Esophagus squamous epithelium (tissue), 5 donors: ENCODE results near the gene MYO5A. TPM values are rescaled to one million over a fixed set of nuclear protein-coding genes. Genes with fewer than 3 reads are reported as not detected.

Source experiments
- DNase-seq: peaks from one replicate; lab custom pipeline; 2025; lab: John Stamatoyannopoulos, UW
- H3K27ac ChIP-seq, 4 donors: fragments of 200-600 bp; sonication (generic); one replicate each; pipeline ENCODE4 v1.5.1; 2016 to 2019; ENCODE audit warnings: mild to moderate bottlenecking in 1 of 4
- H3K27me3 ChIP-seq, 4 donors: fragments of 200-600 bp; sonication (generic); 1 replicate in 3 of 4; 2 replicates in 1 of 4; pipeline versions ENCODE4 v1.5.1 to v1.6.0; 2017 to 2021; ENCODE audit warnings: antibody characterized with exemption in 1 of 4
- H3K36me3 ChIP-seq, 3 donors: fragments of 200-600 bp; sonication (generic); one replicate each; pipeline ENCODE4 v1.5.1; 2016 to 2019
- H3K4me1 ChIP-seq, 3 donors: fragments of 200-600 bp; sonication (generic); one replicate each; pipeline ENCODE4 v1.5.1; 2017 to 2019
- H3K4me3 ChIP-seq, 4 donors: fragments of 200-600 bp; sonication (generic); 1 replicate in 3 of 4; 2 replicates in 1 of 4; pipeline ENCODE4 v1.5.1; 2016 to 2019; ENCODE audit warnings: mild to moderate bottlenecking in 2 of 4, moderate library complexity in 1 of 4
- H3K9me3 ChIP-seq, 3 donors: fragments of 200-600 bp; sonication (generic); one replicate each; pipeline ENCODE4 v1.5.1; 2016 to 2019
- POLR2A ChIP-seq, 4 donors: fragments of 450-650 bp; IDR thresholded peaks; one replicate each; pipeline ENCODE4 v1.6.1; 2017; ENCODE audit warnings: antibody characterized with exemption in 4 of 4, mild to moderate bottlenecking in 4 of 4, moderate library complexity in 3 of 4
- WGBS, 2 donors: methylation state at CpG; one replicate each; pipeline ENCODE4 v1.1.5; 2018; 5-methylcytosine and 5-hydroxymethylcytosine counted together
- intact Hi-C: fragments of 100-400 bp; cut with DNase I; formaldehyde crosslinking; loops from one replicate; pipeline ENCODE4 v1.15.0; 2022
- total RNA-seq, 4 donors: library from RNA; depleted of rRNA; stranded (reverse); fragments of >200 nt; gene quantifications; one replicate each; pipeline ENCODE4 v1.1.0, GENCODE V29; 2016
- TF ChIP-seq, protein P1 (sequence below), 6 experiments: fragments of 450-650 bp in 4 of 6; fragments of 200-600 bp in 2 of 6; sonication (generic) in 2 of 6; IDR thresholded peaks; one replicate each; pipeline ENCODE4 v1.5.1; 2016 to 2019; ENCODE audit warnings: antibody characterized with exemption in 6 of 6, mild to moderate bottlenecking in 4 of 6, moderate library complexity in 4 of 6
- donor health status: DM: yes; HTN: yes; CAD: no.

MYO5A gene
- total RNA-seq, 4 donors from 2014 or later: 11.3 to 24.6 (median 22.3) TPM

DNA sequence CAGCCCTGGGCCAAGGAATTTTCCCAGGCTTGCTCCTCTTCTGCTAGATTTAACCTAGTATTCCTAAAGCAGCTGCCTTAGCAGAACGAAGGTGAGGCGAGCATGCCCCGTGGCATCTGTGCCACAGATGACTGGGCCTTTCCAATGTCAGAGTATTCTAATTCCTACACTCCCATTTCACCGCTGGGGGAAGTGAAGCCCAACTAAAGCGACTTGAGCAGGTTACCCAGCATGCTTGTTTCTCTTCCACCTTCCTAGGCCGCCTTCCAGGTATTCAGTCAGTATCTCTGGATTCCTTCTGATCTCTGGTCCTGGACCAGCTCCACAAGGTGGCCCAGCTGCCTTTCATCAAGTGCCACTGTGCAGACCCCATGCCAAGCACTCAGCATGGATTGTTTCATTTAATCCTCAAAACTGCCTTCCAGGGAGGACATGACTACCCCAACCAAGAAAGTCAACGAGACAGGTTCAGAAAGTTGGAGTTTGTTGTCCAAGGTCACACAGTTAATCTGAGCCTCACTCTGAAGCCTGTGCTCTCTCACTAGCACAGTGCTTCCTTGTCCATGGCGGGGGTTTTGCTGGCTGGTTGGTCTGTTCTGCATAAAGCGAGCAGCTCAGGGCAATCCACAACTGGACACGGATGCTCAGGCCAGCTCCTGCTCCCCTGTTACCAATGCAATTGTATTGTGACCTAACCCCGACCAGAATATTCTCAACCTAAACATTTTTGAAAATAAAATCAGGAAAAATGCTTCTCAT is 248.2 kb downstream of the MYO5A start:
- 92 to 96% methylated on average over 10 to 11 of the region's 11 CpGs for WGBS, 2 donors
- peaks cover 0 to 36% (median 4%) of the 10 kb centered on the region in 3 donors for H3K4me1 ChIP-seq
- no peaks in the 10 kb centered on the region for H3K9me3 ChIP-seq
- no peak for DNase-seq
- peaks cover 0 to 49% (median 9%) of the 10 kb centered on the region in 3 donors for H3K36me3 ChIP-seq
- no peak overlapping the region for H3K4me3 ChIP-seq
- no peak for TF ChIP-seq POLR2A (IDR thresholded peaks at IDR 0.05)
- TF ChIP-seq, protein P1, sequence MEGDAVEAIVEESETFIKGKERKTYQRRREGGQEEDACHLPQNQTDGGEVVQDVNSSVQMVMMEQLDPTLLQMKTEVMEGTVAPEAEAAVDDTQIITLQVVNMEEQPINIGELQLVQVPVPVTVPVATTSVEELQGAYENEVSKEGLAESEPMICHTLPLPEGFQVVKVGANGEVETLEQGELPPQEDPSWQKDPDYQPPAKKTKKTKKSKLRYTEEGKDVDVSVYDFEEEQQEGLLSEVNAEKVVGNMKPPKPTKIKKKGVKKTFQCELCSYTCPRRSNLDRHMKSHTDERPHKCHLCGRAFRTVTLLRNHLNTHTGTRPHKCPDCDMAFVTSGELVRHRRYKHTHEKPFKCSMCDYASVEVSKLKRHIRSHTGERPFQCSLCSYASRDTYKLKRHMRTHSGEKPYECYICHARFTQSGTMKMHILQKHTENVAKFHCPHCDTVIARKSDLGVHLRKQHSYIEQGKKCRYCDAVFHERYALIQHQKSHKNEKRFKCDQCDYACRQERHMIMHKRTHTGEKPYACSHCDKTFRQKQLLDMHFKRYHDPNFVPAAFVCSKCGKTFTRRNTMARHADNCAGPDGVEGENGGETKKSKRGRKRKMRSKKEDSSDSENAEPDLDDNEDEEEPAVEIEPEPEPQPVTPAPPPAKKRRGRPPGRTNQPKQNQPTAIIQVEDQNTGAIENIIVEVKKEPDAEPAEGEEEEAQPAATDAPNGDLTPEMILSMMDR (IDR thresholded peaks at IDR 0.05): no peak
- intact Hi-C loops: no loop called here
- no peaks in the 10 kb centered on the region for H3K27me3 ChIP-seq
- H3K27ac ChIP-seq: no peak overlapping the region

DNA sequence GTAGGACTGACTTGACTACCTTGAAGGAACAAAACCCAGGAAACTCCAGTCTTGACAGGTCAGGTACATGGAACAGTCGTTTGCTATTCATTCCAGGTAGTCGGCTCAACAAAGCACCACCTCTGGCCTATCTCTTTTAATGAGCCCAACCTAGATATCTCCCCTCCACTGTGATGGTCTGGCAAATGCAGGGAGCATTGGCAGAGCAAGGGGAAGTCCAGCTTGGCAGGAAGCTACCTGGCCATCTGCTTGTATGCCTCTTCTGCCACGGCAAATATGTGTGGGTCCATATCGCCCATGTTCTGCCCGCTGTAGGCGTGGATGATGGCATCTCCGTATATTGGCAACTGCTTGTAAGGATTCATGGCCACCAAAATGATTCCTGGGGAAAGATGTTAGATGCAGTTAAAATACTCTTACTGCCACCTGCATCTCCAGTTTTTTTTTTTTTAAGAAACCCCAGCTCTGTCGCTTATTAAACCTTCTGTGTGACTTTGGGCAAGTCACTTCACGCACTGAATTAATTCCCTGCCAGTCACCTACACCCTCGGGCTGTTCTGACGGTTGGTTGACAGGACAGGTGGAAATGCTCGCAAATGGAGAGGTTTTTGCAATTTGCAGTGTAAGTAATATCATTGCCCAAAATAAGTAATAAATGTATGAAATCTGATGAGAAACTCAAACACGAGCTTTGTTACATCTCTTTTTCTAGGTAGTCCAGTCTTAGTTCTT is 249.9 kb downstream of the MYO5A start:
- peaks cover 0 to 23% (median 4%) of the 10 kb centered on the region in 3 donors for H3K4me1 ChIP-seq
- no peak for DNase-seq
- H3K36me3 ChIP-seq: peaks cover 8 to 66% (median 9%) of the 10 kb centered on the region in 3 donors
- no peak for TF ChIP-seq POLR2A (IDR thresholded peaks at IDR 0.05)
- H3K9me3 ChIP-seq: no peaks in the 10 kb centered on the region
- intact Hi-C loops: no loop called here
- no peak overlapping the region for H3K4me3 ChIP-seq
- no peaks in the 10 kb centered on the region for H3K27me3 ChIP-seq
- peak overlapping the region in 1 of 4 donors; percentile 36 for H3K27ac ChIP-seq
- WGBS, 2 donors: 47 to 51% methylated on average over 9 to 13 of the region's 13 CpGs

DNA sequence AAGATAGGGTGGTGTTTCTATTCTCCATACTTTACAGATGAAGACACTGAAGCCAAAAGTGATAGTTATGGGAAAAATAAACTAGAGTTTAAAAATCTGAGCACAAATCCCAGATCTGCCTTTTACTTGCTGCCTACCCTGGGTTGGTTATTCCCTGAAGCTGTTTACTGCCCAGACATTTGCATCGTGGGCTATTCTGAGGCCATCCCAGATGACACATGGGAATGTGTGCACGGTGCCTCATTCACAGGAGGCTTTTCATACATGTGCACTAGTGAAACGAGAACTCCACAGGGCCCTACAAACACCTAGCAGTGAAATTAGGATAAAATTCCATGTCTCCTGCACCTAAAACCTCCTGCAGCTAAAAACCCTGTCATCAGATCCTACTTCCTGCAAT is 250.5 kb downstream of the MYO5A start:
- Histone ChIP-seq H3K4me3 (no peak overlapping the region), H3K27me3 (no peaks in the 10 kb centered on the region), H3K4me1 (peaks cover 0 to 20% (median 4%) of the 10 kb centered on the region in 3 donors), H3K9me3 (no peaks in the 10 kb centered on the region), H3K36me3 (peaks cover 8 to 72% (median 9%) of the 10 kb centered on the region in 3 donors), H3K27ac (no peak overlapping the region)
- no peak for TF ChIP-seq POLR2A (IDR thresholded peaks at IDR 0.05)
- TF ChIP-seq, protein P1 (IDR thresholded peaks at IDR 0.05): no peak
- intact Hi-C loops: no loop called here
- no peak for DNase-seq
- 29 to 85% methylated on average over 2 to 3 of the region's 3 CpGs for WGBS, 2 donors

DNA sequence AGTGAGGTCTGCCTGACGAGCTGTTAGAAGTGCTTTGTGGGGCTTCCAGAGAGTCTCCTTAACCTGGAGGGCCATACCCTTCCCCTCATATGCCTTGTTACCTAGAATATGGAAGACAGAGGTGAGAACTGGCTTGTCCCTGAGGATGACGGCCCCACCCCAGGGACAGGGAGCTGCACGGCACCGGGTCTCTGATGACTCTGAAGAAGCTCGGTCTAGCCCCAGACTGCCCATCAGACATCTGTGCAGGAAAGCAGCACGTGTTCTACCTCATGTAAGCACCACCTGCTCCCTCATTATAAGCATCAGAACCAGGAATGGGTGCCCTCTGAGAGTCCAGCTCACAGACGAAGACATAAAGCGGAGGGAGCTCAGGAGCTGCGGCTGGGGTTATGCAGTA is 251.1 kb downstream of the MYO5A start:
- no peak for DNase-seq
- WGBS, 2 donors: 96 to 100% methylated on average over 4 to 6 of the region's 9 CpGs
- H3K36me3 ChIP-seq: peaks cover 8 to 78% (median 9%) of the 10 kb centered on the region in 3 donors

DNA sequence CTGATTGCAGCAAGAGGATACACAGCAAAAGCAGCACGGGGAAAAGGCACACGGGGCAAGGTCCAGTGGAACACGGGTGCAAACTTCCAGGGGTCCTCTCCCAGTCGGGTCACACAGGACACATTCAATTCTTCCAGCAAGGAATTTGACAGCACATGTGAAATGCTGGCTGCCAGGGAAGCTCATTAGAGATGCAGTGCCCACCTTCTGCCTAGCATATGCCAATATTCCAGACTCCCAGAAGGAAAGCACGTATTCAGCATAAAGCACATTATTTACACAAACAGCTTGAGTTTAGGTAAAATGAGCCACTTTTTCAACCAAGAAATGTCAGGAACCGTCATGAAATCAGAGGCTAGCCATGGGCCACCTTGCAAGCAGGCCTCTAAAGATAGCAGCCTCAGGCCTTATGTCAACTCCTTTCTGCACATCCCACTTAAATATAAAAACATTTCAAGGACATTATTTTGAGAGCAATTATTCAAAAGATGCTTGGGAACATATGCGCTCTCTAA is 252.4 kb downstream of the MYO5A start:
- Histone ChIP-seq H3K27me3 (no peaks in the 10 kb centered on the region), H3K9me3 (no peaks in the 10 kb centered on the region), H3K4me1 (peaks cover 0 to 20% (median 4%) of the 10 kb centered on the region in 3 donors), H3K36me3 (peaks cover 8 to 85% (median 9%) of the 10 kb centered on the region in 3 donors), H3K27ac (no peak overlapping the region), H3K4me3 (no peak overlapping the region)
- 91 to 97% methylated on average over 4 to 5 of the region's 7 CpGs for WGBS, 2 donors
- no peak for DNase-seq
- TF ChIP-seq, protein P1 (IDR thresholded peaks at IDR 0.05): no peak
- TF ChIP-seq POLR2A (IDR thresholded peaks at IDR 0.05): no peak
- intact Hi-C loops: no loop called here

More for the DNA sequence above, 251.1 kb downstream of the MYO5A start:
- H3K27ac ChIP-seq: no peak overlapping the region
- H3K9me3 ChIP-seq: no peaks in the 10 kb centered on the region
- intact Hi-C loops: no loop called here
- H3K4me3 ChIP-seq: no peak overlapping the region
- no peaks in the 10 kb centered on the region for H3K27me3 ChIP-seq
- peaks cover 0 to 20% (median 4%) of the 10 kb centered on the region in 3 donors for H3K4me1 ChIP-seq
- TF ChIP-seq, protein P1 (IDR thresholded peaks at IDR 0.05): no peak
- no peak for TF ChIP-seq POLR2A (IDR thresholded peaks at IDR 0.05)
